Gastrocnemius medialis (tissue), 4 donors: ENCODE data around the gene ANO3. TPM values are rescaled to one million over a fixed set of nuclear protein-coding genes. Genes with fewer than 3 reads are reported as not detected.

Experiments used
- ATAC-seq, 2 donors: fragments of 150-250 bp; one replicate each; pipeline ENCODE4 v1.9.1; 2016
- DNase-seq, 2 donors: peaks; one replicate each; pipeline ENCODE4 v3.0.0-alpha.2; 2019
- H3K27ac ChIP-seq, 4 donors: fragments of 200-600 bp; sonication (generic); 1 replicate in 1 of 4; 2 replicates in 3 of 4; pipeline ENCODE4 v1.5.1; 2016 to 2018; ENCODE audit warnings: mild to moderate bottlenecking in 2 of 4, moderate library complexity in 1 of 4
- H3K27me3 ChIP-seq, 3 donors: fragments of 200-600 bp; sonication (generic) in 2 of 3; 1 replicate in 1 of 3; 2 replicates in 2 of 3; pipeline versions ENCODE4 v1.5.1 to v1.6.0; 2016 to 2019; ENCODE audit warnings: mild to moderate bottlenecking in 1 of 3, moderate library complexity in 1 of 3
- H3K36me3 ChIP-seq, 2 donors: fragments of 200-600 bp; sonication (generic) in 1 of 2; one replicate each; pipeline ENCODE4 v1.5.1; 2017 to 2018
- H3K4me1 ChIP-seq, 2 donors: fragments of 200-600 bp; sonication (generic) in 1 of 2; one replicate each; pipeline ENCODE4 v1.5.1; 2016 to 2017; ENCODE audit warnings: mild to moderate bottlenecking in 2 of 2
- H3K4me3 ChIP-seq, 4 donors: fragments of 200-600 bp; sonication (generic) in 3 of 4; 1 replicate in 1 of 4; 2 replicates in 3 of 4; pipeline ENCODE4 v1.5.1; 2016 to 2019; ENCODE audit warnings: mild to moderate bottlenecking in 2 of 4
- H3K9me3 ChIP-seq, 3 donors: fragments of 200-600 bp; sonication (generic) in 2 of 3; 1 replicate in 1 of 3; 2 replicates in 2 of 3; pipeline ENCODE4 v1.5.1; 2016 to 2019
- CTCF ChIP-seq, 5 experiments: fragments of 450-650 bp in 3 of 5; fragments of 200-600 bp in 2 of 5; sonication (generic) in 2 of 5; IDR thresholded peaks in 4 of 5; conservative IDR thresholded peaks in 1 of 5; 1 replicate in 4 of 5; 2 replicates in 1 of 5; pipeline ENCODE4 v1.5.1; 2016 to 2019; ENCODE audit warnings: antibody characterized with exemption in 5 of 5, mild to moderate bottlenecking in 3 of 5, moderate library complexity in 3 of 5
- POLR2A ChIP-seq, 2 donors: fragments of 450-650 bp; IDR thresholded peaks; one replicate each; pipeline ENCODE4 v1.6.1; 2017; ENCODE audit warnings: antibody characterized with exemption in 2 of 2, mild to moderate bottlenecking in 2 of 2, moderate library complexity in 2 of 2
- in situ Hi-C, 4 donors: fragments of 200-750 bp; cut with MboI; loops; one replicate each; pipeline versions ENCODE4 v1.15.0 to v1.8.0; 2017; ENCODE audit warnings: low sequenced_read_pairs in 4 of 4
- intact Hi-C: fragments of 100-400 bp; cut with DNase I; formaldehyde crosslinking; loops from one replicate; pipeline ENCODE4 v1.15.1; 2023; ENCODE audit warnings: low total_unique reads
- total RNA-seq, 4 donors: library from RNA; depleted of rRNA; stranded (reverse); fragments of >200 nt; gene quantifications; one replicate each; pipeline versions ENCODE4 v1.1.0 to v1.2.3, GENCODE V29; 2016

ANO3 gene
- total RNA-seq, 4 donors from 2014 or later, result 0.05 TPM; not detected in 3

- no peak for TF ChIP-seq POLR2A (IDR thresholded peaks at IDR 0.05)
- no peak for TF ChIP-seq CTCF (IDR thresholded peaks at IDR 0.05 in 4 of 5, conservative IDR thresholded peaks at IDR 0.05 in 1 of 5)
- intact Hi-C loops, result no loop called here
- DNase-seq (no peak), ATAC-seq (no peak)
- no peaks in the 10 kb centered on the region for H3K4me1 ChIP-seq
- no peaks in the 10 kb centered on the region for H3K27me3 ChIP-seq
- no peak overlapping the region for H3K4me3 ChIP-seq
- in situ Hi-C loops, result no loop called here
- no peak overlapping the region for H3K27ac ChIP-seq
- H3K9me3 ChIP-seq, result no peaks in the 10 kb centered on the region
- no peaks in the 10 kb centered on the region for H3K36me3 ChIP-seq
These were observed 320.0 kb downstream of the ANO3 start for GRCh38 chr11:26651916-26652315.

- DNase-seq (no peak), ATAC-seq (no peak)
- in situ Hi-C loops (no loop called here), intact Hi-C loops (no loop called here)
- H3K27me3 ChIP-seq, result no peaks in the 10 kb centered on the region
- no peak overlapping the region for H3K4me3 ChIP-seq
- H3K4me1 ChIP-seq, result no peaks in the 10 kb centered on the region
- no peaks in the 10 kb centered on the region for H3K9me3 ChIP-seq
- TF ChIP-seq CTCF (IDR thresholded peaks at IDR 0.05 in 4 of 5, conservative IDR thresholded peaks at IDR 0.05 in 1 of 5), result no peak
- no peak for TF ChIP-seq POLR2A (IDR thresholded peaks at IDR 0.05)
- H3K36me3 ChIP-seq, result no peaks in the 10 kb centered on the region
- H3K27ac ChIP-seq, result no peak overlapping the region
These were observed 323.4 kb downstream of the ANO3 start for GRCh38 chr11:26655287-26655686.

- no peak overlapping the region for H3K27ac ChIP-seq
- no peak for DNase-seq
- H3K36me3 ChIP-seq, result no peaks in the 10 kb centered on the region
- intact Hi-C loops, result no loop called here
- H3K9me3 ChIP-seq, result no peaks in the 10 kb centered on the region
- ATAC-seq, result no peak
- no peaks in the 10 kb centered on the region for H3K4me1 ChIP-seq
- in situ Hi-C loops, result no loop called here
- no peaks in the 10 kb centered on the region for H3K27me3 ChIP-seq
- no peak overlapping the region for H3K4me3 ChIP-seq
- TF ChIP-seq POLR2A (IDR thresholded peaks at IDR 0.05) (no peak), CTCF (IDR thresholded peaks at IDR 0.05 in 4 of 5, conservative IDR thresholded peaks at IDR 0.05 in 1 of 5) (no peak)
These were observed 331.0 kb downstream of the ANO3 start for GRCh38 chr11:26662916-26663315.

- intact Hi-C loops (no loop called here), in situ Hi-C loops (no loop called here)
- DNase-seq, result no peak
- Histone ChIP-seq H3K9me3 (no peaks in the 10 kb centered on the region), H3K36me3 (no peaks in the 10 kb centered on the region), H3K27me3 (no peaks in the 10 kb centered on the region), H3K4me3 (no peak overlapping the region), H3K27ac (no peak overlapping the region), H3K4me1 (no peaks in the 10 kb centered on the region)
- no peak for TF ChIP-seq CTCF (IDR thresholded peaks at IDR 0.05 in 4 of 5, conservative IDR thresholded peaks at IDR 0.05 in 1 of 5)
- TF ChIP-seq POLR2A (IDR thresholded peaks at IDR 0.05), result no peak
- ATAC-seq, result no peak
These were observed 333.1 kb downstream of the ANO3 start for GRCh38 chr11:26665036-26665435.

GRCh38 chr11:26665946-26666345 is 334.0 kb downstream of the ANO3 start:
- no peak for ATAC-seq
- in situ Hi-C loops, result no loop called here
- H3K4me1 ChIP-seq, result no peaks in the 10 kb centered on the region
- H3K4me3 ChIP-seq, result no peak overlapping the region
- DNase-seq, result no peak
- intact Hi-C loops, result no loop called here
- no peak overlapping the region for H3K27ac ChIP-seq
- no peaks in the 10 kb centered on the region for H3K27me3 ChIP-seq
- TF ChIP-seq CTCF (IDR thresholded peaks at IDR 0.05 in 4 of 5, conservative IDR thresholded peaks at IDR 0.05 in 1 of 5) (no peak), POLR2A (IDR thresholded peaks at IDR 0.05) (no peak)
- H3K9me3 ChIP-seq, result no peaks in the 10 kb centered on the region
- no peaks in the 10 kb centered on the region for H3K36me3 ChIP-seq
